ENCODE data around the gene RAP1GDS1. TPM values are rescaled to one million over a fixed set of nuclear protein-coding genes. Genes with fewer than 3 reads are reported as not detected.
A peak's percentile ranks its signal among the peaks of the same experiment; 100 is the strongest.

Gene RAP1GDS1
- polyA plus RNA-seq, 1 experiment = 74.6 TPM

DNA sequence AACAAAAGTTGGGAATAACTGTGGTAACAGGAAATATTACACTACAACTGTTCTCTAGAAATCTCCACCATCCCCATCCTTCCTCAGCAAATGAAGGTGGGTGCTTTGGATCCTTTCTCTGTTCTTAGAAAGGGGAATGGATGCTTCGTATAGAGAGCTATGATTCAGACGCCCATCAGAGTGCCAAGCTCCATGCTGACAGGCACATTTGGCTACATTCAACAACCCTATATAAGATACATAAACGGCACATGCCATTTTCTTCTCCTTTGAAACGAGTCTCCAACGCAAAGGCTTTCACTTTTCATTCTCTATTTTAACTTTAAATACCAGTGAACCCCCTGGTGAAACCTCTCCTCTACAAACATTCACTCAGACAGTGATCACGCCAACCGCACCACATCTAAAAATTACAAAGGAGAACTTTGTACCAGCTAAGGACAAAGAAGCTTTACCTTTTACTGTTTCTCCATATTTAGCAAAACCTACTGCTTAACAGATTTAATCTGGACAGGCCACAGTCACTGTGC, 224.7 kb downstream of the RAP1GDS1 start:
- TF ChIP-seq, protein P1, sequence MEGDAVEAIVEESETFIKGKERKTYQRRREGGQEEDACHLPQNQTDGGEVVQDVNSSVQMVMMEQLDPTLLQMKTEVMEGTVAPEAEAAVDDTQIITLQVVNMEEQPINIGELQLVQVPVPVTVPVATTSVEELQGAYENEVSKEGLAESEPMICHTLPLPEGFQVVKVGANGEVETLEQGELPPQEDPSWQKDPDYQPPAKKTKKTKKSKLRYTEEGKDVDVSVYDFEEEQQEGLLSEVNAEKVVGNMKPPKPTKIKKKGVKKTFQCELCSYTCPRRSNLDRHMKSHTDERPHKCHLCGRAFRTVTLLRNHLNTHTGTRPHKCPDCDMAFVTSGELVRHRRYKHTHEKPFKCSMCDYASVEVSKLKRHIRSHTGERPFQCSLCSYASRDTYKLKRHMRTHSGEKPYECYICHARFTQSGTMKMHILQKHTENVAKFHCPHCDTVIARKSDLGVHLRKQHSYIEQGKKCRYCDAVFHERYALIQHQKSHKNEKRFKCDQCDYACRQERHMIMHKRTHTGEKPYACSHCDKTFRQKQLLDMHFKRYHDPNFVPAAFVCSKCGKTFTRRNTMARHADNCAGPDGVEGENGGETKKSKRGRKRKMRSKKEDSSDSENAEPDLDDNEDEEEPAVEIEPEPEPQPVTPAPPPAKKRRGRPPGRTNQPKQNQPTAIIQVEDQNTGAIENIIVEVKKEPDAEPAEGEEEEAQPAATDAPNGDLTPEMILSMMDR (IDR thresholded peaks at IDR 0.05; ENCODE audit: low read depth, low read length) = no peak
- CTCF ChIA-PET = interaction anchor here (1.1 to 1.3 kb wide), 2 partner anchors 9 to 19 kb away, joined by 4 to 7 read pairs; no protein-coding TSS in a partner anchor
- no peak overlapping the region for H3K4me3 ChIP-seq (ENCODE audit: low read depth, low read length)
- POLR2A ChIA-PET = no interaction called here
- no peaks in the 10 kb centered on the region; the same call in 1 of the 2 replicates for H3K9me3 ChIP-seq (ENCODE audit: control insufficient read depth, insufficient read depth, low read length)
- no peak overlapping the region for H3K27ac ChIP-seq (ENCODE audit: low read depth, low read length)
- no peak for DNase-seq (ENCODE audit: low read depth, low spot score)
- H3K27me3 ChIP-seq (ENCODE audit: control insufficient read depth, insufficient read depth, low read length) = no peaks in the 10 kb centered on the region

DNA sequence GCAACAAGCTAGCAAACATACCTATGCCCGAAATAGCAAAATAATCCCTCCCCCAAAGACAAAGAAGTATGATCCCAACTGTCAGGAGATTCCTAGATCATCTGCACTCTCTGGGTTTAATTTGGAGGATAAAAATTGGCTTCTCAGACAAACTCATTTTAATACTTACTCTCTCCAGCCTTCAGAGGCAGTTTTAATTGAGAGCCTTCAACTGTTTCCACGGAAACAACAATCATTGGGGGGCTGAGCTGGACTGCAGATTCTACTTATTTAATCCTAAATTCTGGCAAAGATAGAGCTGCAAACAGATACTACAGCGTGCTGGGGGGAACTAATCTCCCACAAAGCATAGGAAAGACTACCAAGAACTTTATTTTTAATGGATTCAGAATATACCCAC, 229.1 kb downstream of the RAP1GDS1 start:
- H3K4me3 ChIP-seq (ENCODE audit: low read depth, low read length) = no peak overlapping the region
- no peaks in the 10 kb centered on the region for H3K27me3 ChIP-seq (ENCODE audit: control insufficient read depth, insufficient read depth, low read length)
- POLR2A ChIA-PET = interaction anchor here (1.5 kb wide), 1 partner anchor 229 kb away, joined by 3 read pairs; the partner anchor contains the start of gene RAP1GDS1
- no peak for DNase-seq (ENCODE audit: low read depth, low spot score)
- no peak overlapping the region for H3K27ac ChIP-seq (ENCODE audit: low read depth, low read length)
- CTCF ChIA-PET = interaction anchor here (1.1 kb wide), 1 partner anchor 23 kb away, joined by 4 read pairs; no protein-coding TSS in a partner anchor
- TF ChIP-seq, protein P1 (IDR thresholded peaks at IDR 0.05; ENCODE audit: low read depth, low read length) = no peak
- no peaks in the 10 kb centered on the region; the same call in 1 of the 2 replicates for H3K9me3 ChIP-seq (ENCODE audit: control insufficient read depth, insufficient read depth, low read length)

DNA sequence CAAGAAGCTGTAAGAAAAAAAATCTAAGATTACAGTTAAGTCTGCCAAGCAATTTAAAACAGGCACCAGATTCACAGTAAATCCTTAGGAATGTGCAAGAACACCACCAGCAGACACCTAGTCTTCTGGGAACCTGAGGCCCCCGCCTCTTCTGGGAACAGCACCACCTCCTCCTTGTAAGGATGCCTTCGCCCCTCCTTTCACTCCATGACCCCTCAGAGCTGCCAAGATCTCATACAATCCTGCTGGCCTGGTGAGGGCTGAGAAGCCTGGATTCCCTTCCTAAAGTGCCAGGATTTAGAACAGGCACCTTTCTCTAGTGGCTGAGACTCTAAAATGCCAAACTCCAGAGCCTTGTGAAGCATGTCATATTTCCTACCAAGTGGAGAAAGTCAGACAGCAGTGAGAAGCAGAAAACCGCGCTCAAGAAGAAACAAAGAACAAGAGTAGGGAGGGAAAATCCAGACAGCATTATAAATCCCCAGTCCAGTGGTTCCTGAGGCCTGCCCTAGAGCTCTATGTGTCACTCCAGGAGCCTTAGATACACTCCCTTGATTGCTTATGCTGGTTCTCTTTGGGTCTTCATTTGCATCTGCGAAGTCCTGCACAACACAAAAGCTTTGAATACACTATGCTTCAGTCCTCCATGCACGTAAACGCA, 230.8 kb downstream of the RAP1GDS1 start:
- H3K27me3 ChIP-seq (ENCODE audit: control insufficient read depth, insufficient read depth, low read length) = no peaks in the 10 kb centered on the region
- peak overlapping the region; percentile 11 for H3K27ac ChIP-seq (ENCODE audit: low read depth, low read length)
- TF ChIP-seq, protein P1 (IDR thresholded peaks at IDR 0.05; ENCODE audit: low read depth, low read length) = no peak
- POLR2A ChIA-PET = interaction anchor here (1.5 kb wide), 1 partner anchor 231 kb away, joined by 3 read pairs; the partner anchor contains the start of gene RAP1GDS1
- no peak overlapping the region for H3K4me3 ChIP-seq (ENCODE audit: low read depth, low read length)
- DNase-seq (ENCODE audit: low read depth, low spot score) = no peak
- CTCF ChIA-PET = interaction anchor here (0.6 to 1.8 kb wide), 3 partner anchors 24 to 448 kb away, joined by 3 to 9 read pairs (median 4); no protein-coding TSS in a partner anchor
- no peaks in the 10 kb centered on the region; the same call in 1 of the 2 replicates for H3K9me3 ChIP-seq (ENCODE audit: control insufficient read depth, insufficient read depth, low read length)

DNA sequence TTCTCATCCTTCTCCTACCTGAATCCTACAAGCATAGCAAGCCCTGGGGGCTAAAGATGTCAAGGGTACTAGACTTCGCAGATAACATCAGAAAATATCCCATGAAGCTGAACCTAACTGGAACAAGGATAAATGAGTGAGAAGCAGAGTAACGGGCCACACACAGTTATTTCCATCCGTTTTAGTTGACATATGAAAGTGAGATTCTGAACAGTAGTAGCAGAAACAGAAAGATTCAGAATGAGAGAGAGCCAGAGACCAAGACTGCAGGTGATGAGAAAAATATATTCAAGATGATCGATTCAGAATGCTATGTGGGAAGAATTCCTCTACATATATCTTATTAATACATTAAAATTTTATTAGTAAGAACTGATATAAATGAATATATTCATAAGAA, 232.1 kb downstream of the RAP1GDS1 start:
- Histone ChIP-seq H3K27me3 (ENCODE audit: control insufficient read depth, insufficient read depth, low read length) (no peaks in the 10 kb centered on the region), H3K27ac (ENCODE audit: low read depth, low read length) (no peak overlapping the region), H3K9me3 (ENCODE audit: control insufficient read depth, insufficient read depth, low read length) (no peaks in the 10 kb centered on the region; the same call in 1 of the 2 replicates), H3K4me3 (ENCODE audit: low read depth, low read length) (no peak overlapping the region)
- DNase-seq (ENCODE audit: low read depth, low spot score) = no peak
- POLR2A ChIA-PET = no interaction called here
- TF ChIP-seq, protein P1 (IDR thresholded peaks at IDR 0.05; ENCODE audit: low read depth, low read length) = no peak
- CTCF ChIA-PET = no interaction called here

Other genes starting within 250 kb of the RAP1GDS1 start
- not detected in 2 replicates for gene STPG2, start 117.9 kb upstream of the RAP1GDS1 start, polyA plus RNA-seq (2011; rRNA removed)

All from AG04450 (cell line).